Lung (tissue), 12 donors: ENCODE measurements around the gene ADAMTS14. TPM values are rescaled to one million over a fixed set of nuclear protein-coding genes. Genes with fewer than 3 reads are reported as not detected.

Experiments used
- ATAC-seq: fragments of 200-7000 bp; cut with Tn5 transposase; one replicate; pipeline ENCODE4 v1.9.1; 2020; ENCODE audit warnings: moderate number of reproducible peaks; ENCODE audit not compliant: insufficient read depth, low FRiP score
- DNase-seq, 3 donors: peaks; one replicate each; pipeline ENCODE4 v3.0.0-alpha.2; 2013 to 2017
- H3K27ac ChIP-seq, 2 donors: one replicate each; pipeline ENCODE4 v1.5.1; 2013; ENCODE audit warnings: mild to moderate bottlenecking in 2 of 2, moderate library complexity in 2 of 2, control low read depth in 1 of 2, inconsistent platforms in 1 of 2, low read depth in 1 of 2, low read length in 1 of 2
- H3K27me3 ChIP-seq, 3 donors: one replicate each; pipeline ENCODE4 v1.5.1; 2013; ENCODE audit warnings: low read length in 2 of 3; ENCODE audit not compliant: control insufficient read depth in 3 of 3, insufficient read depth in 3 of 3
- H3K36me3 ChIP-seq, 4 donors: one replicate each; pipeline ENCODE4 v1.5.1; 2013; ENCODE audit warnings: low read length in 4 of 4, mild to moderate bottlenecking in 1 of 4, moderate library complexity in 1 of 4; ENCODE audit not compliant: control insufficient read depth in 4 of 4, insufficient read depth in 4 of 4
- H3K4me1 ChIP-seq, 5 donors: one replicate each; pipeline ENCODE4 v1.5.1; 2013; ENCODE audit warnings: low read length in 5 of 5, mild to moderate bottlenecking in 2 of 5, moderate library complexity in 1 of 5; ENCODE audit not compliant: control insufficient read depth in 5 of 5, insufficient read depth in 5 of 5
- H3K4me3 ChIP-seq: one replicate; pipeline ENCODE4 v1.5.1; 2013; ENCODE audit warnings: mild to moderate bottlenecking, control low read depth, moderate library complexity
- H3K9ac ChIP-seq, 2 donors: one replicate each; pipeline ENCODE4 v1.5.1; 2013; ENCODE audit warnings: low read length in 2 of 2, control low read depth in 1 of 2; ENCODE audit not compliant: insufficient read depth in 1 of 2
- H3K9me3 ChIP-seq, 4 donors: one replicate each; pipeline ENCODE4 v1.5.1; 2013; ENCODE audit warnings: low read length in 3 of 4, mild to moderate bottlenecking in 1 of 4, moderate library complexity in 1 of 4; ENCODE audit not compliant: control insufficient read depth in 4 of 4, insufficient read depth in 3 of 4
- whole genome bisulfite sequencing, 2 donors: extraction: QIAGEN DNeasy Blood & Tissue Kit; methylation state at CpG; one replicate each; pipeline ENCODE4 v1.1.7; 2013; 5-methylcytosine and 5-hydroxymethylcytosine counted together
- polyA plus RNA-seq, 2 donors: library from polyadenylated mRNA; stranded (reverse); fragments of 200-250 nt; gene quantifications; one replicate each; pipeline ENCODE4 v1.2.1, GENCODE V29; 2013
- total RNA-seq, 2 donors: library from RNA; depleted of rRNA in 1 of 2; stranded (reverse); fragments of >200 nt in 1 of 2; gene quantifications; one replicate each; pipeline ENCODE4 v1.2.1, GENCODE V29; 2014 to 2021
- TF ChIP-seq, protein P1 (sequence below): IDR thresholded peaks from 2 replicates; pipeline ENCODE4 v1.5.1; 2012; ENCODE audit warnings: mild to moderate bottlenecking; ENCODE audit errors: control extremely low read depth, extremely low read depth
- donor health status: control.
- donor health status: control.
- donor health status: Bipolar disorder and iron deficiency.
- donor health status: healthy.
- donor health status: DM: yes; HTN: yes; CAD: no.

The ADAMTS14 gene
- total and polyA plus RNA-seq, 4 donors: 0.47 to 3.9 (median 1.2) TPM

DNA sequence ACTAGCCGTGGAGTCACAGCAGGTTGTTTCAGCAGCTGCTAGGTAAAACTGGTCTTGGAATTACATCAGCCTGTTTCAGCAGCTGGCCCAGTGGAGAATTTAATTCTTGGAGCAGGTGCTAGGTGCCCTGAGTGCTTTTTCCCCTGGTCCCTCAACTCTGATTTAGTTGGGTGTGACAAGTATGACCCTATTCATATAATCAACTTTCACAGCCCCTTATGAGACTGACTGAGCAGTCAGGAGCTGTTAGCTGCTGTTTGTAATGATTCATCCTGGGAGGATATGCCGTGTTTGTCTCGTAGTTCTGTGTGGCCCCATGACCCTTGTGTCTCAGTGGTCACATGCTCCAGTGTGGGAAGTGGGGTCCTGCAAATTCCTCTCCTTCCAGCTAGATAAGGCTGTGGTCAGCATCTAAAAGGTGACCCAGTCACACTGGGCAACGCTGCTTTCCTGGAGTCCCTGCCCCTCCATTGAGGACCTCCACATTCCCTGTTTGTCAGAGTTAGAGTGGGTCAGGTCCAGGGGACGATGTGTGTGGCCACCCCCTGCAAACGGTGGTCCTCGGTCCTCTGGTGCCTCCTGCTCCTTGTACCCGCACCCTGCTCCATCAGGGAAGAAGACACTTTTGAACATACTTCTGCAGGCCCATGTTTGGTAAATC lies 84.5 kb downstream of the ADAMTS14 start:
- ATAC-seq (no peak), DNase-seq (no peak)
- Histone ChIP-seq H3K4me1 (peaks cover 0 to 16% (median 6%) of the 10 kb centered on the region in 5 donors), H3K9me3 (no peaks in the 10 kb centered on the region), H3K27me3 (no peaks in the 10 kb centered on the region), H3K9ac (no peak overlapping the region), H3K4me3 (no peak overlapping the region), H3K36me3 (no peaks in the 10 kb centered on the region), H3K27ac (no peak overlapping the region)
- TF ChIP-seq, protein P1, sequence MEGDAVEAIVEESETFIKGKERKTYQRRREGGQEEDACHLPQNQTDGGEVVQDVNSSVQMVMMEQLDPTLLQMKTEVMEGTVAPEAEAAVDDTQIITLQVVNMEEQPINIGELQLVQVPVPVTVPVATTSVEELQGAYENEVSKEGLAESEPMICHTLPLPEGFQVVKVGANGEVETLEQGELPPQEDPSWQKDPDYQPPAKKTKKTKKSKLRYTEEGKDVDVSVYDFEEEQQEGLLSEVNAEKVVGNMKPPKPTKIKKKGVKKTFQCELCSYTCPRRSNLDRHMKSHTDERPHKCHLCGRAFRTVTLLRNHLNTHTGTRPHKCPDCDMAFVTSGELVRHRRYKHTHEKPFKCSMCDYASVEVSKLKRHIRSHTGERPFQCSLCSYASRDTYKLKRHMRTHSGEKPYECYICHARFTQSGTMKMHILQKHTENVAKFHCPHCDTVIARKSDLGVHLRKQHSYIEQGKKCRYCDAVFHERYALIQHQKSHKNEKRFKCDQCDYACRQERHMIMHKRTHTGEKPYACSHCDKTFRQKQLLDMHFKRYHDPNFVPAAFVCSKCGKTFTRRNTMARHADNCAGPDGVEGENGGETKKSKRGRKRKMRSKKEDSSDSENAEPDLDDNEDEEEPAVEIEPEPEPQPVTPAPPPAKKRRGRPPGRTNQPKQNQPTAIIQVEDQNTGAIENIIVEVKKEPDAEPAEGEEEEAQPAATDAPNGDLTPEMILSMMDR: no peak
- WGBS, 2 donors: 88 to 91% methylated on average over 8 of the region's 8 CpGs

DNA sequence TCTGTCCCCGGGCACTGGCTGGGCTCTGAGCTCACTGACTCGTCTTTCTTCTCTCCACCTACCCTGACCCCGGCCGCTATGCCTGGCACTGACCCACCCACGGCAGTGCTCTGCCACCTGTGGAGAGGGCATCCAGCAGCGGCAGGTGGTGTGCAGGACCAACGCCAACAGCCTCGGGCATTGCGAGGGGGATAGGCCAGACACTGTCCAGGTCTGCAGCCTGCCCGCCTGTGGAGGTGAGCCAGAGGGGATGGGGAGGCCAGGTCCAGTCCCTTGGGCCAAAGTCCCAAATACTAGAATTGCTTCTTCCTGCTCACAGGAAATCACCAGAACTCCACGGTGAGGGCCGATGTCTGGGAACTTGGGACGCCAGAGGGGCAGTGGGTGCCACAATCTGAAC lies 85.5 kb downstream of the ADAMTS14 start:
- no peak for DNase-seq
- no peak for ATAC-seq

DNA sequence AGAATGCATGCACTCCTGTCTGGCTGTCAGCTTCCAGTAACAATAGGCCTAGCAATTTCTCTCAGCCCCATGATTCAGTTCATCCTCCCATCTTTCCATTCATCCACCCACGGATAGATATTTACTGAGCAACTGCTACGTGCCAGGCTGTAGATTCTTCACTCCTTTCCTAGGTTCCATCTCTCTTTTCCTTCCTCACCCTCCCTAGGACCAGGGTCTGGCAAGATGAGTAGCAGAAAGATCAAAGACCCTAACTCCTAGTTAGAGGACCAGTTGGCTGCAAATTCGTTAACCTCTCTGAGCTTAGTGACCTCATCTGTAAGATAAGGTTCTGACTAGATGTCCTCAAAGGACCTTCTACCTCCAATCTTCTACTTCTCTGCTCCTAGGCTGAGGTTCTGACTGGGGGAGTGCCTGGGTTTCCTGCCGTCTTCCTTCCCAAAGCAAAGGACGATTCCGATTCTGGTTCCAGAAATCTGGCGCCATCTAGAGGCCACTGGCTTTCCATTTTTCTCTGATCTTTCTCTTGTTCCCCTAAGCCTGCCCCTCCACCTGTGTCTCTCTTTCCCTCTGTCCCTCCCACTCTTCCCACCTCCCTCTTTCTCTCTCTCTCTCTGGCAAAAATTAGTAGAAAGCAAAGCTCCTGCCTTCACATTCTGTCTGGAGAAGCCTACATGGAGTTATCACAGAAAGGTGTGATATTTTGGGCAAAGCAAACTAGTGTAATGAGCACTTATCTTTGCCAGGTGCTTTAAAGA lies 86.6 kb downstream of the ADAMTS14 start:
- Histone ChIP-seq H3K27me3 (no peaks in the 10 kb centered on the region), H3K36me3 (no peaks in the 10 kb centered on the region), H3K9ac (no peak overlapping the region), H3K9me3 (no peaks in the 10 kb centered on the region), H3K27ac (no peak overlapping the region), H3K4me1 (peaks cover 0 to 28% (median 6%) of the 10 kb centered on the region in 5 donors), H3K4me3 (no peak overlapping the region)
- no peak for ATAC-seq
- 27 to 29% methylated on average over 7 of the region's 7 CpGs for WGBS, 2 donors
- DNase-seq: peak; percentile 85 to 91 (median 89)
- TF ChIP-seq, protein P1: peak; percentile 83

More for the DNA sequence above, 85.5 kb downstream of the ADAMTS14 start:
- no peak overlapping the region for H3K9ac ChIP-seq
- no peak overlapping the region for H3K4me3 ChIP-seq
- 86 to 89% methylated on average over 13 of the region's 13 CpGs for WGBS, 2 donors
- TF ChIP-seq, protein P1: no peak
- H3K27ac ChIP-seq: no peak overlapping the region
- no peaks in the 10 kb centered on the region for H3K36me3 ChIP-seq
- H3K27me3 ChIP-seq: no peaks in the 10 kb centered on the region
- no peaks in the 10 kb centered on the region for H3K9me3 ChIP-seq
- H3K4me1 ChIP-seq: peaks cover 0 to 25% (median 6%) of the 10 kb centered on the region in 5 donors
